ENCODE measurements around the gene SAMD4A. TPM values are rescaled to one million over a fixed set of nuclear protein-coding genes. Genes with fewer than 3 reads are reported as not detected.

Gene SAMD4A
- total and polyA plus RNA-seq, 2 of the 4 experiments (the other 2 are of a cell fraction): 22.9 to 38.2 TPM

DNA sequence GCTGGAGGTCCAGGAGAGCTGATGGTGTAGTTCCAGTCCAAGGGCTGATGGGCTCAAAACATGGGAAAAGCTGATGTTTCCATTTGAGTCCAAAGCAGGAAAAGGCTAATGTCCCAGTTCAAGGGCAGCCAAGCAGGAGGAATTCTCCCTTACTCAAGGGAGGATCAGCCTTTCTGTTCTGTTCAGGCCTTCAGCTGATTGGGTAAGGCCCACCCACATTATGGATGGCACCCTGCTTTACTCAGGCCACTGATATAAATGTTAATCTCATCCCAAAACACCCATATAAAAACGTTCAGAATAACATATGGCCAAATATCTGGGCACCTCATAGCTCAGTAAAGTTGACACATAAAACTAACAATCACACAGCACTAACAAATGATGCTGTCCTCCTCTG is 64.1 kb downstream of the SAMD4A start:
- Histone ChIP-seq H2BK5ac (ENCODE audit: low read depth, low read length, poor library complexity, severe bottlenecking) (peak overlapping the region; percentile 36), H3K36me3 (ENCODE audit: control insufficient read depth, insufficient read depth, low read length) (no peaks in the 10 kb centered on the region; the same call in 1 of the 2 replicates), H2AK9ac (replicated peaks; ENCODE audit: low read depth, low read length, poor library complexity) (no peak overlapping the region), H3K4ac (ENCODE audit: low read depth, low read length) (no peak overlapping the region), H4K8ac (ENCODE audit: low read depth in 2 of 2, low read length in 2 of 2) (no peak overlapping the region), H2AFZ (replicated peaks; ENCODE audit: low read length, poor library complexity) (no peak overlapping the region), H3K27me3 (ENCODE audit: control insufficient read depth, insufficient read depth, low read length) (no peaks in the 10 kb centered on the region), H2BK20ac (ENCODE audit: low read depth, low read length) (no peak overlapping the region), H4K20me1 (ENCODE audit: insufficient read depth, low read length) (peaks cover 36% of the 10 kb centered on the region), H3K18ac (ENCODE audit: low read depth, low read length) (no peak overlapping the region), H4K5ac (ENCODE audit: low read depth, low read length) (no peak overlapping the region), H3K4me3 (ENCODE audit: insufficient read depth, low read depth, low read length) (no peak overlapping the region), H3K27ac (ENCODE audit: insufficient read depth, low read length) (no peak overlapping the region), H3K9me1 (ENCODE audit: insufficient read depth, low read length) (peaks cover 28% of the 10 kb centered on the region), H2BK120ac (ENCODE audit: low read depth, low read length) (no peak overlapping the region), H3K9me3 (ENCODE audit: control insufficient read depth, insufficient read depth, low read length) (no peaks in the 10 kb centered on the region), H2BK15ac (ENCODE audit: low read depth, low read length) (no peak overlapping the region), H3K79me1 (ENCODE audit: low read depth in 1 of 2, low read length in 2 of 2) (peaks cover 27 to 85% of the 10 kb centered on the region in 2 experiments), H4K91ac (ENCODE audit: insufficient read depth, low read depth, low read length) (no peak overlapping the region), H3K9ac (ENCODE audit: low read depth, low read length) (no peak overlapping the region), H3K4me2 (ENCODE audit: low read depth, low read length) (no peak overlapping the region), H3K4me1 (ENCODE audit: control insufficient read depth, insufficient read depth, low read length) (peaks cover 13% of the 10 kb centered on the region), H3K23ac (ENCODE audit: low read depth, low read length) (peak overlapping the region; percentile 72; the same call in 1 of the 2 replicates), H2AK5ac (ENCODE audit: low read depth, low read length) (no peak overlapping the region), H3K14ac (replicated peaks; ENCODE audit: low read depth, low read length) (peak overlapping the region; percentile 13; the same call in 1 of the 2 replicates), H3K56ac (ENCODE audit: extremely low read depth, insufficient read depth, low read length) (no peak overlapping the region)
- no peak for DNase-seq
- TF ChIP-seq MAFK (IDR thresholded peaks at IDR 0.05; ENCODE audit: low read depth, low read length) (no peak), RCOR1 (IDR thresholded peaks at IDR 0.05; ENCODE audit: insufficient replicate concordance, low read length) (no peak), FOS (IDR thresholded peaks at IDR 0.05; ENCODE audit: low read depth, low read length) (no peak), RAD21 (IDR thresholded peaks at IDR 0.05; ENCODE audit: low read length) (no peak), MXI1 (IDR thresholded peaks at IDR 0.05; ENCODE audit: borderline replicate concordance, low read depth, low read length) (no peak), MAZ (IDR thresholded peaks at IDR 0.05; ENCODE audit: borderline replicate concordance, low read depth, low read length) (no peak), SMC3 (IDR thresholded peaks at IDR 0.05; ENCODE audit: low read depth, low read length) (no peak)
- TF ChIP-seq, protein P1, sequence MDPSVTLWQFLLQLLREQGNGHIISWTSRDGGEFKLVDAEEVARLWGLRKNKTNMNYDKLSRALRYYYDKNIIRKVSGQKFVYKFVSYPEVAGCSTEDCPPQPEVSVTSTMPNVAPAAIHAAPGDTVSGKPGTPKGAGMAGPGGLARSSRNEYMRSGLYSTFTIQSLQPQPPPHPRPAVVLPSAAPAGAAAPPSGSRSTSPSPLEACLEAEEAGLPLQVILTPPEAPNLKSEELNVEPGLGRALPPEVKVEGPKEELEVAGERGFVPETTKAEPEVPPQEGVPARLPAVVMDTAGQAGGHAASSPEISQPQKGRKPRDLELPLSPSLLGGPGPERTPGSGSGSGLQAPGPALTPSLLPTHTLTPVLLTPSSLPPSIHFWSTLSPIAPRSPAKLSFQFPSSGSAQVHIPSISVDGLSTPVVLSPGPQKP (IDR thresholded peaks at IDR 0.05; ENCODE audit: borderline replicate concordance, low read depth, low read length): no peak
- ChIA-PET POLR2A (ENCODE audit: unreplicated experiment) (no interaction called here), CTCF (interaction anchor here (1.5 kb wide), 1 partner anchor 142 kb away, joined by 4 read pairs; no protein-coding TSS in a partner anchor)
- ATAC-seq (ENCODE audit: low read depth): no peak
- no CpG with 5 or more reads among the region's 1 CpG for WGBS, 2 experiments (ENCODE audit: extremely low coverage in 2 of 2, insufficient read length in 1 of 2)
- no TSS peak for BruUV-seq (replicated peaks)
- in situ Hi-C loops (cut with MboI; ENCODE audit: low sequenced_read_pairs): no loop called here
- dilution Hi-C loops (cut with HindIII; ENCODE audit: low sequenced_read_pairs, unreplicated experiment): no loop called here
- intact Hi-C loops (cut with micrococcal nuclease): no loop called here
